IPS DF 19.7 (cell line): ENCODE results near the gene TMEM209.
"Not testable (repeated sequence)": the region's sequence is repeated elsewhere in the genome, so short reads cannot be mapped to it uniquely, and the experiment has no call there.

Source experiments
- DNase-seq: peaks from one replicate; pipeline ENCODE4 v3.0.0-alpha.2; 2013; ENCODE audit warnings: low read depth, low spot score

The TMEM209 gene

GRCh38 chr7:130218806-130219620 is 13.8 kb upstream of the TMEM209 start:
- DNase-seq: no peak

GRCh38 chr7:130216750-130217149 is 11.5 kb upstream of the TMEM209 start:
- DNase-seq: no peak

- DNase-seq: no peak
These were observed 10.8 kb upstream of the TMEM209 start for GRCh38 chr7:130216025-130216424.

GRCh38 chr7:130213828-130214227 is 8.6 kb upstream of the TMEM209 start:
- no peak for DNase-seq

GRCh38 chr7:130210181-130210935 is 5.2 kb upstream of the TMEM209 start:
- DNase-seq: no peak

GRCh38 chr7:130208516-130208915 is 3.3 kb upstream of the TMEM209 start:
- no peak for DNase-seq

GRCh38 chr7:130207642-130208041 is 2.4 kb upstream of the TMEM209 start, which contains the start of gene SSMEM1:
SSMEM1 (plus strand) TSS chr7:130207860; CDS start chr7:130207911, 51 bp downstream.
- DNase-seq: no peak

- DNase-seq: no peak
These were observed 1.8 kb upstream of the TMEM209 start for GRCh38 chr7:130207033-130207432.

GRCh38 chr7:130201796-130202195 is 3.4 kb downstream of the TMEM209 start:
- DNase-seq: no peak

GRCh38 chr7:130197094-130197493 is 8.1 kb downstream of the TMEM209 start:
- no peak for DNase-seq

- no peak for DNase-seq
These were observed 8.7 kb downstream of the TMEM209 start for GRCh38 chr7:130196476-130196875.

GRCh38 chr7:130195396-130195795 is 9.8 kb downstream of the TMEM209 start:
- DNase-seq: no peak

GRCh38 chr7:130191791-130192190 is 13.4 kb downstream of the TMEM209 start:
- DNase-seq: no peak

GRCh38 chr7:130189343-130189742 is 15.9 kb downstream of the TMEM209 start:
- no peak for DNase-seq

- no peak for DNase-seq
These were observed 17.8 kb downstream of the TMEM209 start for GRCh38 chr7:130187360-130187759.

GRCh38 chr7:130184349-130184748 is 20.9 kb downstream of the TMEM209 start:
- DNase-seq: not testable (repeated sequence)

GRCh38 chr7:130182990-130183389 is 22.2 kb downstream of the TMEM209 start:
- no peak for DNase-seq

GRCh38 chr7:130181263-130181605 is 24.0 kb downstream of the TMEM209 start:
- DNase-seq: no peak

- DNase-seq: no peak
These were observed 24.5 kb downstream of the TMEM209 start for GRCh38 chr7:130180571-130181262.

- DNase-seq: no peak
These were observed 25.6 kb downstream of the TMEM209 start for GRCh38 chr7:130179631-130180030.

GRCh38 chr7:130178251-130178650 is 27.0 kb downstream of the TMEM209 start:
- no peak for DNase-seq

- DNase-seq: no peak
These were observed 30.8 kb downstream of the TMEM209 start for GRCh38 chr7:130174237-130174959.
